A549 (cell line): ENCODE data around the gene DRAXIN. TPM values are rescaled to one million over a fixed set of nuclear protein-coding genes. Genes with fewer than 3 reads are reported as not detected.

Experiments used
- ATAC-seq, 2 experiments: fragments of 200-7000 bp in 1 of 2; fragments of >200 bp in 1 of 2; cut with Nextera tagmentation in 1 of 2; cut with Tn5 transposase in 1 of 2; 3 replicates each; pipeline versions ENCODE4 v1.8.0 to v1.9.1; 2018 to 2020; ENCODE audit warnings: mild to moderate bottlenecking in 1 of 2, moderate library complexity in 1 of 2
- CTCF ChIA-PET: fragments of 300-600 bp; sonication (Branson Sonifier 250); formaldehyde crosslinking; extraction: SDS; loops from one replicate; lab custom pipeline; 2021; ENCODE audit warnings: antibody characterized with exemption, inconsistent platforms; lab: Yijun Ruan, JAX
- POLR2A ChIA-PET: fragments of 350-600 bp; formaldehyde crosslinking; extraction: SDS; loops from one replicate; lab custom pipeline; 2021; ENCODE audit warnings: antibody characterized with exemption, inconsistent platforms; lab: Yijun Ruan, JAX
- DNase-seq, 2 experiments: peaks; one replicate each; pipeline versions ENCODE4 v3.0.0 to v3.0.0-alpha.2; 2011 to 2016; ENCODE audit warnings: low read depth in 1 of 2, low spot score in 1 of 2
- FAIRE-seq: peaks from 2 replicates; lab custom pipeline; 2011; peaks lifted over from hg19 to GRCh38; lab: Jason Lieb, UNC
- H3K27ac ChIP-seq, 2 experiments: fragments of >200 bp; sonication (Bioruptor Twin); formaldehyde crosslinking; 3 replicates each; pipeline ENCODE4 v1.5.1; 2016 to 2017
- H3K4me1 ChIP-seq: fragments of >200 bp; sonication (Bioruptor Twin); formaldehyde crosslinking; 3 replicates; pipeline ENCODE4 v1.6.1; 2016
- H3K4me2 ChIP-seq: fragments of >200 bp; sonication (Bioruptor Twin); formaldehyde crosslinking; 3 replicates; pipeline ENCODE4 v1.6.1; 2016
- H3K4me3 ChIP-seq: fragments of >200 bp; sonication (Bioruptor Twin); formaldehyde crosslinking; 3 replicates; pipeline ENCODE4 v1.5.1; 2016
- H3K9me3 ChIP-seq: fragments of >200 bp; sonication (Bioruptor Twin); formaldehyde crosslinking; 3 replicates; pipeline ENCODE4 v1.6.1; 2016
- BHLHE40 ChIP-seq: IDR thresholded peaks from 2 replicates; pipeline ENCODE4 v1.6.1; 2012; ENCODE audit warnings: low read depth, low read length, inconsistent platforms
- CEBPB ChIP-seq, 2 experiments: fragments of >200 bp in 1 of 2; sonication (Bioruptor Twin) in 1 of 2; formaldehyde crosslinking in 1 of 2; IDR thresholded peaks; 2 replicates each; pipeline ENCODE4 v1.6.1; 2012 to 2016
- E2F6 ChIP-seq: IDR thresholded peaks from 2 replicates; pipeline ENCODE4 v1.6.1; 2012; ENCODE audit warnings: low read depth, borderline replicate concordance
- ESRRA ChIP-seq: fragments of 150-350 bp; IDR thresholded peaks from 2 replicates; pipeline ENCODE4 v1.6.1; 2014; ENCODE audit warnings: mild to moderate bottlenecking, low read length, borderline replicate concordance
- FOXS1 ChIP-seq: fragments of 250-450 bp; sonication (Bioruptor Pico); IDR thresholded peaks from 2 replicates; pipeline ENCODE4 v1.5.0; 2020; ENCODE audit warnings: mild to moderate bottlenecking, moderate library complexity
- HES2 ChIP-seq: fragments of >200 bp; sonication (Bioruptor Twin); formaldehyde crosslinking; IDR thresholded peaks from 2 replicates; pipeline ENCODE4 v1.6.1; 2016
- HEYL ChIP-seq: fragments of 250-450 bp; sonication (Bioruptor Pico); IDR thresholded peaks from 2 replicates; pipeline ENCODE4 v1.8.0; 2021; ENCODE audit warnings: mild to moderate bottlenecking, moderate library complexity
- JUN ChIP-seq, 2 experiments: fragments of >200 bp; sonication (Bioruptor Twin); formaldehyde crosslinking; IDR thresholded peaks; 2 replicates in 1 of 2; 3 replicates in 1 of 2; pipeline ENCODE4 v1.6.1; 2016 to 2017
- KDM5A ChIP-seq: fragments of 200-600 bp; sonication (generic); IDR thresholded peaks from 2 replicates; pipeline ENCODE4 v1.6.1; 2016; ENCODE audit warnings: antibody characterized with exemption, mild to moderate bottlenecking
- MAX ChIP-seq: IDR thresholded peaks from 2 replicates; pipeline ENCODE4 v1.6.1; 2012
- MYC ChIP-seq: IDR thresholded peaks from 2 replicates; pipeline ENCODE4 v1.6.1; 2012; ENCODE audit warnings: mild to moderate bottlenecking, inconsistent platforms, low read length, improper control_type of control experiment, borderline replicate concordance
- NFE2L2 ChIP-seq: fragments of 150-350 bp; conservative IDR thresholded peaks from 2 replicates; pipeline ENCODE4 v1.6.1; 2014; ENCODE audit warnings: low read length
- PHF8 ChIP-seq: fragments of 200-600 bp; sonication (generic); IDR thresholded peaks from 2 replicates; pipeline ENCODE4 v1.6.1; 2016; ENCODE audit warnings: low read depth, mild to moderate bottlenecking, antibody characterized with exemption, moderate library complexity, borderline replicate concordance
- POLR2A ChIP-seq: IDR thresholded peaks from 2 replicates; pipeline ENCODE4 v1.6.1; 2012; ENCODE audit warnings: mild to moderate bottlenecking, low read length
- REST ChIP-seq: fragments of 200-600 bp; sonication (generic); IDR thresholded peaks from 2 replicates; pipeline ENCODE4 v1.6.1; 2016; ENCODE audit warnings: antibody characterized with exemption, mild to moderate bottlenecking, moderate library complexity
- TFCP2L1 ChIP-seq: fragments of 250-450 bp; sonication (Bioruptor Pico); IDR thresholded peaks from 2 replicates; pipeline ENCODE4 v1.5.0; 2021; ENCODE audit warnings: mild to moderate bottlenecking
- USF2 ChIP-seq: fragments of 450-650 bp; IDR thresholded peaks from 2 replicates; pipeline ENCODE4 v1.6.1; 2014; ENCODE audit warnings: antibody characterized with exemption
- ZFP36 ChIP-seq: fragments of 450-650 bp; IDR thresholded peaks from 2 replicates; pipeline ENCODE4 v1.6.1; 2014; ENCODE audit warnings: borderline replicate concordance; ENCODE audit not compliant: partially characterized antibody
- WGBS: methylation state at CpG from one replicate; pipeline ENCODE4 v1.1.6; 2017; ENCODE audit errors: missing lambda C conversion rate; 5-methylcytosine and 5-hydroxymethylcytosine counted together
- polyA plus RNA-seq, 4 experiments: library from polyadenylated mRNA; depleted of rRNA in 3 of 4; stranded (reverse); fragments of >200 nt; fragmentation: RNase III in 1 of 4; extraction: RNeasy Plus Mini Kit Qiagen cat#74134 plus additional on column Dnase treatment in 1 of 4; gene quantifications; 2 replicates in 3 of 4; 3 replicates in 1 of 4; pipeline ENCODE4 v1.2.3, GENCODE V29; 2011 to 2017

Gene DRAXIN
- polyA plus RNA-seq, 2 of the 4 experiments (the other 2 are of a cell fraction) = 0.03 TPM; not detected in 1

GRCh38 chr1:11680270-11681070 lies 11.0 kb upstream of the DRAXIN start:
- 30% methylated on average over 23 of the region's 65 CpGs for WGBS
- Histone ChIP-seq H3K9me3 (no peaks in the 10 kb centered on the region), H3K4me3 (peak overlapping the region; percentile 81), H3K4me1 (peaks cover 4% of the 10 kb centered on the region; the same call in 2 of the 3 replicates), H3K27ac (peak overlapping the region; percentile 79 to 99), H3K4me2 (peak overlapping the region; percentile 98)
- ChIA-PET CTCF (interaction anchor here (1.2 to 2.7 kb wide), 2 partner anchors 16 to 17 kb away, joined by 3 to 15 read pairs; partner anchors contain the start of gene FBXO6), POLR2A (no interaction called here)
- DNase-seq (peak in 1 of 2 experiments; percentile 51), ATAC-seq (peak; percentile 73 to 76), FAIRE-seq (no peak)
- peak; percentile 50; the same call in 1 of the 2 replicates for TF ChIP-seq PHF8
- no peak for TF ChIP-seq MYC
- no peak for TF ChIP-seq USF2
- TF ChIP-seq TFCP2L1 (CRISPR knock-in tag) = 0 out of 2 replicates have a peak, but pooled peaks have one; percentile 44
- no peak for TF ChIP-seq MAX

GRCh38 chr1:11681071-11681771 lies 10.3 kb upstream of the DRAXIN start, which contains the start of gene MAD2L2:
Gene MAD2L2, minus strand, starts transcription at chr1:11681148. Its CDS starts 547 bp downstream, at chr1:11680601.
- H3K4me3 ChIP-seq = peak within 1 kb of the TSS; percentile 81
- ChIA-PET POLR2A (interaction anchor here (0.7 kb wide), 1 partner anchor 55 kb away, joined by 3 read pairs; the partner anchor contains the start of gene AGTRAP), CTCF (interaction anchor here (0.9 to 2.7 kb wide), 3 partner anchors 17 to 58 kb away, joined by 3 to 15 read pairs (median 4); partner anchors contain the start of gene FBXO6)
- peak; percentile 73 to 76 for DNase-seq
- H3K9me3 ChIP-seq = no peaks in the 10 kb centered on the region
- peaks cover 4% of the 10 kb centered on the region; the same call in 2 of the 3 replicates for H3K4me1 ChIP-seq
- TF ChIP-seq BHLHE40 (no peak), JUN (IDR thresholded peaks at IDR 0.05) (peak in 1 of 2 experiments; percentile 32; a peak in 1 of 5 replicates), E2F6 (0 out of 2 replicates have a peak, but pooled peaks have one; percentile 24)
- TF ChIP-seq, all 56 proteins: peak for 2
- Histone ChIP-seq H3K27ac (peak within 1 kb of the TSS; percentile 79 to 99), H3K4me2 (peak within 1 kb of the TSS; percentile 98)
- WGBS = 3% methylated on average over 17 of the region's 71 CpGs
- FAIRE-seq (no peak), ATAC-seq (peak; percentile 87 to 95)

- ATAC-seq = no peak
- Histone ChIP-seq H3K4me1 (peaks cover 4% of the 10 kb centered on the region; the same call in 2 of the 3 replicates), H3K4me3 (no peak overlapping the region), H3K27ac (no peak overlapping the region), H3K4me2 (peak overlapping the region; percentile 98; the same call in 1 of the 3 replicates)
- WGBS = 30% methylated on average over 7 of the region's 7 CpGs
- CTCF ChIA-PET = interaction anchor here (0.6 to 2.7 kb wide), 10 partner anchors 13 to 67 kb away, joined by 3 to 15 read pairs (median 4); partner anchors contain the start of gene FBXO6
- TF ChIP-seq CEBPB (IDR thresholded peaks at IDR 0.05) (no peak), POLR2A (no peak), ZFP36 (no peak), KDM5A (no peak), FOXS1 (CRISPR knock-in tag) (no peak), NFE2L2 (no peak), ESRRA (no peak), JUN (IDR thresholded peaks at IDR 0.05) (no peak), USF2 (no peak), HEYL (CRISPR knock-in tag) (no peak), HES2 (no peak), REST (no peak)
- TF ChIP-seq, all 56 proteins: peak for 0
- no peak for FAIRE-seq
- H3K9me3 ChIP-seq = no peaks in the 10 kb centered on the region
- DNase-seq = no peak
- POLR2A ChIA-PET = no interaction called here
These were observed 9.2 kb upstream of the DRAXIN start for GRCh38 chr1:11682287-11682771.
